ENCODE results near the gene B9D1. TPM values are rescaled to one million over a fixed set of nuclear protein-coding genes. Genes with fewer than 3 reads are reported as not detected.

Gene B9D1
- total RNA-seq, 1 donor from 2014 or later, result 6.7 TPM

- peaks cover 2% of the 10 kb centered on the region for H3K9me3 Mint-ChIP-seq
- peaks cover 6% of the 10 kb centered on the region for H3K36me3 Mint-ChIP-seq (ENCODE audit: low read depth)
- no peak overlapping the region for H3K4me3 Mint-ChIP-seq
- intact Hi-C loops (cut with micrococcal nuclease), result no loop called here
- ChIA-PET CTCF (interaction anchor here (1.1 kb wide), 1 partner anchor 13 kb away, joined by 3 read pairs; no protein-coding TSS in a partner anchor), POLR2A (no interaction called here)
- TF ChIP-seq CTCF (IDR thresholded peaks at IDR 0.05), result no peak
- H3K27ac Mint-ChIP-seq, result no peak overlapping the region
- no peak for DNase-seq
- no peaks in the 10 kb centered on the region for H3K4me1 Mint-ChIP-seq
- peaks cover 2% of the 10 kb centered on the region for H3K27me3 Mint-ChIP-seq
- no peak for ATAC-seq (ENCODE audit: low read depth)
These were observed 37.0 kb downstream of the B9D1 start for GRCh38 chr17:19325542-19325941.

- no peak for TF ChIP-seq CTCF (IDR thresholded peaks at IDR 0.05)
- H3K9me3 Mint-ChIP-seq, result peaks cover 2% of the 10 kb centered on the region
- DNase-seq (no peak), ATAC-seq (ENCODE audit: low read depth) (no peak)
- intact Hi-C loops (cut with micrococcal nuclease), result no loop called here
- peaks cover 6% of the 10 kb centered on the region for H3K36me3 Mint-ChIP-seq (ENCODE audit: low read depth)
- no peak overlapping the region for H3K4me3 Mint-ChIP-seq
- H3K4me1 Mint-ChIP-seq, result no peaks in the 10 kb centered on the region
- ChIA-PET POLR2A (interaction anchor here (0.7 kb wide), 1 partner anchor 17 kb away, joined by 4 read pairs; no protein-coding TSS in a partner anchor), CTCF (interaction anchor here (0.7 to 1.2 kb wide), 2 partner anchors 16 to 32 kb away, joined by 3 read pairs; no protein-coding TSS in a partner anchor)
- peaks cover 2% of the 10 kb centered on the region for H3K27me3 Mint-ChIP-seq
- H3K27ac Mint-ChIP-seq, result no peak overlapping the region
These were observed 39.7 kb downstream of the B9D1 start for GRCh38 chr17:19322861-19323260.

GRCh38 chr17:19322129-19322505 lies 40.4 kb downstream of the B9D1 start:
- peaks cover 4% of the 10 kb centered on the region for H3K4me1 Mint-ChIP-seq
- CTCF ChIA-PET, result interaction anchor here (0.7 to 1.2 kb wide), 2 partner anchors 16 to 33 kb away, joined by 3 read pairs; no protein-coding TSS in a partner anchor
- no peak overlapping the region for H3K27ac Mint-ChIP-seq
- TF ChIP-seq CTCF (IDR thresholded peaks at IDR 0.05), result no peak
- DNase-seq (no peak), ATAC-seq (ENCODE audit: low read depth) (no peak)
- peaks cover 2% of the 10 kb centered on the region for H3K27me3 Mint-ChIP-seq
- POLR2A ChIA-PET, result no interaction called here
- peaks cover 6% of the 10 kb centered on the region for H3K36me3 Mint-ChIP-seq (ENCODE audit: low read depth)
- peaks cover 2% of the 10 kb centered on the region for H3K9me3 Mint-ChIP-seq
- H3K4me3 Mint-ChIP-seq, result no peak overlapping the region
- intact Hi-C loops (cut with micrococcal nuclease), result no loop called here

- DNase-seq, result no peak
- H3K9me3 Mint-ChIP-seq, result peaks cover 2% of the 10 kb centered on the region
- CTCF ChIA-PET, result interaction anchor here (1.2 kb wide), 1 partner anchor 17 kb away, joined by 3 read pairs; no protein-coding TSS in a partner anchor
These were observed 40.9 kb downstream of the B9D1 start for GRCh38 chr17:19321481-19322128.

More at GRCh38 chr17:19321481-19322128, 40.9 kb downstream of the B9D1 start:
- no peak overlapping the region for H3K4me3 Mint-ChIP-seq
- H3K27ac Mint-ChIP-seq, result no peak overlapping the region
- TF ChIP-seq CTCF (IDR thresholded peaks at IDR 0.05), result no peak
- no peak for ATAC-seq (ENCODE audit: low read depth)
- peaks cover 2% of the 10 kb centered on the region for H3K27me3 Mint-ChIP-seq
- intact Hi-C loops (cut with micrococcal nuclease), result loop anchor here (2.0 kb wide), 1 partner anchor 15 kb away; no protein-coding TSS in a partner anchor
- peaks cover 6% of the 10 kb centered on the region for H3K36me3 Mint-ChIP-seq (ENCODE audit: low read depth)
- H3K4me1 Mint-ChIP-seq, result peaks cover 6% of the 10 kb centered on the region
- POLR2A ChIA-PET, result interaction anchor here (0.6 kb wide), 1 partner anchor 10 kb away, joined by 3 read pairs; no protein-coding TSS in a partner anchor
